PC-9 (cell line): ENCODE measurements around the gene GPR146.

Experiments
- CTCF ChIP-seq: fragments of 200-600 bp; sonication (generic); conservative IDR thresholded peaks from 2 replicates; pipeline ENCODE4 v1.6.1; 2017; ENCODE audit warnings: mixed run types, antibody characterized with exemption, mild to moderate bottlenecking, moderate library complexity
- EZH2 ChIP-seq: fragments of 200-600 bp; sonication (generic); IDR thresholded peaks from 2 replicates; pipeline ENCODE4 v1.8.0; 2017; ENCODE audit warnings: antibody characterized with exemption, low read depth

DNA sequence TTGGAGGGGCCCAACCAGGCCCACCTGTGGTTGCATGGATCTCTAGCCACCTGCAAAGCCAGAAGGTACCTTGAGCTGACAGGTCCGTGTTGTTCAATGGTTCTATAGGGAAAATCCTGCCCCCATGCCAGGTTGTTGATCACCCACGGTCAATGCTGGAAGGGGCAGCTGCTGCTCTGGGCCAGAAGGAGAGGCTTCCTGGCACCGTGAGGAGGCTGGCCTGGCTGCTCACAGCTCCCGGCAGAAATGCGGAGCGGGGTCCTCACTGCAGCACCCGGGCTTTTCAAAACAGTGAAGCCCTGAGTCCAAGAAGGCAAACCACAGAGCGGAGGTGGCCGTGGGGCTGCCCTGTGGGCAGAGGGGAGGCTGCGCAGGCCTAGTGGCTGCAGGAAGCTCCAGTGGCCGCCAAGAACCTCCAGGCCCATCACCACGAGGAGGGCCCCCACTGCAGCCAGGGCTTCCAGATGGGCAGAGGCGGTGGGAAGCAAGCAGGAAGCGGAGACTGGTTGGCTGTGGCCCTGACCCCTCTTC, 25.0 kb upstream of the GPR146 start:
- TF ChIP-seq CTCF (no peak), EZH2 (no peak)
